Upper lobe of left lung (tissue), 6 donors: ENCODE results near the gene CETP. TPM values are rescaled to one million over a fixed set of nuclear protein-coding genes. Genes with fewer than 3 reads are reported as not detected.
A peak's percentile ranks its signal among the peaks of the same experiment; 100 is the strongest.

Experiments used
- ATAC-seq, 2 donors: fragments of 200-7000 bp; cut with Tn5 transposase; one replicate each; pipeline ENCODE4 v1.9.1; 2022; ENCODE audit warnings: mild to moderate bottlenecking in 2 of 2, moderate library complexity in 2 of 2; ENCODE audit not compliant: low FRiP score in 2 of 2
- DNase-seq, 2 donors: peaks; one replicate each; pipeline ENCODE4 v3.0.0-alpha.2; 2019 to 2020
- H3K27ac ChIP-seq, 4 donors: fragments of 200-600 bp; sonication (generic); one replicate each; pipeline ENCODE4 v1.5.1; 2016 to 2019
- H3K27me3 ChIP-seq, 4 donors: fragments of 200-600 bp; sonication (generic); one replicate each; pipeline ENCODE4 v1.5.1; 2017 to 2019
- H3K36me3 ChIP-seq, 4 donors: fragments of 200-600 bp; sonication (generic); one replicate each; pipeline ENCODE4 v1.5.1; 2016 to 2019
- H3K4me1 ChIP-seq, 4 donors: fragments of 200-600 bp; sonication (generic); one replicate each; pipeline ENCODE4 v1.5.1; 2018 to 2019
- H3K4me3 ChIP-seq, 4 donors: fragments of 200-600 bp; sonication (generic); one replicate each; pipeline ENCODE4 v1.5.1; 2017 to 2019; ENCODE audit warnings: mild to moderate bottlenecking in 2 of 4, moderate library complexity in 1 of 4
- H3K9me3 ChIP-seq, 4 donors: fragments of 200-600 bp; sonication (generic); one replicate each; pipeline ENCODE4 v1.5.1; 2018 to 2019
- EP300 ChIP-seq, 4 donors: sonication (generic); formaldehyde crosslinking; IDR thresholded peaks; one replicate each; pipeline ENCODE4 v1.5.1; 2017; ENCODE audit warnings: antibody characterized with exemption in 4 of 4, control low read depth in 2 of 4
- POLR2A ChIP-seq, 4 donors: fragments of 450-650 bp; IDR thresholded peaks; one replicate each; pipeline ENCODE4 v1.5.1; 2016 to 2017; ENCODE audit warnings: antibody characterized with exemption in 4 of 4, mild to moderate bottlenecking in 2 of 4
- POLR2AphosphoS5 ChIP-seq, 2 donors: sonication (generic); formaldehyde crosslinking; IDR thresholded peaks; one replicate each; pipeline ENCODE4 v1.5.1; 2017; ENCODE audit warnings: antibody characterized with exemption in 2 of 2
- WGBS, 2 donors: methylation state at CpG; one replicate each; pipeline ENCODE4 v1.1.5; 2017 to 2018; 5-methylcytosine and 5-hydroxymethylcytosine counted together
- total RNA-seq, 6 donors: library from RNA; depleted of rRNA in 4 of 6; stranded (reverse); fragments of >200 nt in 4 of 6; gene quantifications; one replicate each; pipeline versions ENCODE4 v1.1.0 to v1.2.1, GENCODE V29; 2016 to 2021
- TF ChIP-seq, protein P1 (sequence below), 6 experiments: fragments of 450-650 bp in 4 of 6; fragments of 200-600 bp in 2 of 6; sonication (generic) in 2 of 6; IDR thresholded peaks; one replicate each; pipeline ENCODE4 v1.5.1; 2016 to 2019; ENCODE audit warnings: antibody characterized with exemption in 6 of 6
- donor health status: DM: no; HTN: no; CAD: no; lungs with moderate emphysema.
- donor health status: DM: no; HTN: yes; CAD: no; lungs with severe emphysema.

The CETP gene
- total RNA-seq, 6 donors from 2014 or later, result 0.29 to 1.5 (median 0.91) TPM; not detected in 1

DNA sequence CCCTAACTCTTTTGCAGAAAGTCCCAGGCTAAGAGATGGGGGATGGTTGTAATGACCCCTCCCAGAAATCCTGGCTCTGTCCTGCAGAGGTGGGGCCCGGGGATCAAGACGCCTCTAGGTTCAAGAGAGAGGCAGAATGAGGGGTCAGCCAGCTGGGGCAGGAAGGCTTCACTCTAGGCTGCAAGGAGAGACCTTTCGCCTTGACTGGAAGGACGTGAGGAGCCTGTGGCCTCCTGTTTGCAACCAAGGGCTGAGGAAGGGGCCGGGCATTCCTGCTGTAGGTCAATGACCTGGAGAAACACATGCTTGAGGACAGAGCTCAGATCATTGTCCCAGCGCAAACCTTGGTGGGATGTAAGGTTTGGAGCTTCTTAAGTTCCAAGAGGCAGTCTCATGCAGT, 8.7 kb upstream of the CETP start:
- TF ChIP-seq, protein P1, sequence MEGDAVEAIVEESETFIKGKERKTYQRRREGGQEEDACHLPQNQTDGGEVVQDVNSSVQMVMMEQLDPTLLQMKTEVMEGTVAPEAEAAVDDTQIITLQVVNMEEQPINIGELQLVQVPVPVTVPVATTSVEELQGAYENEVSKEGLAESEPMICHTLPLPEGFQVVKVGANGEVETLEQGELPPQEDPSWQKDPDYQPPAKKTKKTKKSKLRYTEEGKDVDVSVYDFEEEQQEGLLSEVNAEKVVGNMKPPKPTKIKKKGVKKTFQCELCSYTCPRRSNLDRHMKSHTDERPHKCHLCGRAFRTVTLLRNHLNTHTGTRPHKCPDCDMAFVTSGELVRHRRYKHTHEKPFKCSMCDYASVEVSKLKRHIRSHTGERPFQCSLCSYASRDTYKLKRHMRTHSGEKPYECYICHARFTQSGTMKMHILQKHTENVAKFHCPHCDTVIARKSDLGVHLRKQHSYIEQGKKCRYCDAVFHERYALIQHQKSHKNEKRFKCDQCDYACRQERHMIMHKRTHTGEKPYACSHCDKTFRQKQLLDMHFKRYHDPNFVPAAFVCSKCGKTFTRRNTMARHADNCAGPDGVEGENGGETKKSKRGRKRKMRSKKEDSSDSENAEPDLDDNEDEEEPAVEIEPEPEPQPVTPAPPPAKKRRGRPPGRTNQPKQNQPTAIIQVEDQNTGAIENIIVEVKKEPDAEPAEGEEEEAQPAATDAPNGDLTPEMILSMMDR (IDR thresholded peaks at IDR 0.05), result no peak
- no peak for TF ChIP-seq POLR2A (IDR thresholded peaks at IDR 0.05)
- no peak for TF ChIP-seq EP300 (IDR thresholded peaks at IDR 0.05)
- no peak for TF ChIP-seq POLR2AphosphoS5 (IDR thresholded peaks at IDR 0.05)
- Histone ChIP-seq H3K9me3 (no peaks in the 10 kb centered on the region), H3K4me3 (no peak overlapping the region), H3K27ac (no peak overlapping the region), H3K4me1 (peaks cover 0 to 8% (median 0%) of the 10 kb centered on the region in 4 donors), H3K36me3 (peaks cover 0 to 6% (median 0%) of the 10 kb centered on the region in 4 donors), H3K27me3 (no peaks in the 10 kb centered on the region)
- ATAC-seq (no peak), DNase-seq (no peak)
- 70 to 92% methylated on average over 4 to 6 of the region's 6 CpGs for WGBS, 2 donors

DNA sequence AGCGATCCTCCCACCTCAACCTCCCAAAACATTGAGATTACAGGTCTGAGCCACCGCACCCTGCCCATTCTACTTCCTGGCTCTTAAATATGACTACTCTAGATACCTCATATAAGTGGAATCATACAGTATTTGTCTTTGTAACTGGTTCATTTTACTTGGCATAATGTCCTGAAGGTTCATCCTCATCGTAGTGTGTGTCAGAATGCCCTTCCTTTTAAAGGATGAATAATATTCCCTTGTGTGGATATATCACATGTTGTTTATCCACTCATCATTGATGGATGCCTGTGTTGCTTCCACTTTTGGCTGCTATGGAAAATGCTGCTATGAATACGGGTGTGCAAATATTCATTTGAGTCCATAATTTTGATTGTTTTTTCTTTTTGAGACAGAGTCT, 5.7 kb upstream of the CETP start:
- no peak overlapping the region for H3K27ac ChIP-seq
- TF ChIP-seq, protein P1 (IDR thresholded peaks at IDR 0.05), result no peak
- TF ChIP-seq POLR2AphosphoS5 (IDR thresholded peaks at IDR 0.05) (no peak), EP300 (IDR thresholded peaks at IDR 0.05) (no peak)
- ATAC-seq (no peak), DNase-seq (no peak)
- H3K4me3 ChIP-seq, result no peak overlapping the region
- no peaks in the 10 kb centered on the region for H3K9me3 ChIP-seq
- peaks cover 3 to 12% (median 7%) of the 10 kb centered on the region in 4 donors for H3K4me1 ChIP-seq
- 90 to 91% methylated on average over 4 of the region's 4 CpGs for WGBS, 2 donors
- no peaks in the 10 kb centered on the region for H3K27me3 ChIP-seq
- H3K36me3 ChIP-seq, result no peaks in the 10 kb centered on the region

DNA sequence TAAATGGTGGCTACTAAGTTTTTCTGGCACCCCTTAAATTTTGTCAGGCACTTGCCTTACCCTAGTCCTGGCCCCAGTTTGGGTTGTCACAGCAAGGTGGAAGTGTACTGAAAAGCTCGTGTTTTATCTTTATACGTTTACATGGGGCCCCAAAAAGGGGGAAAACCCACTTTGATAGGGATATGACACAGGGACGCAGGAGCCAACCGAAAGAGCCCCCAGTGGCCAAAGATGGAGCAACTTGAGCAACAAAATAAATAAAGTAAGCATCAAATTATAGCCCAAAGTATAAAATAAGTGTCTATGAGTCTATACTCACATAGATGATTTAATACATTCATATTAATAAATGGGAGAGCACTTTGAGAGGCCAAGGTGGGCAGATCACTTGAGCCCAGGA, 5.0 kb upstream of the CETP start:
- ATAC-seq (no peak), DNase-seq (no peak)
- no peak overlapping the region for H3K4me3 ChIP-seq
- WGBS, 2 donors, result 64 to 66% methylated on average over 4 of the region's 4 CpGs
- no peak overlapping the region for H3K27ac ChIP-seq
- H3K4me1 ChIP-seq, result peaks cover 8 to 15% (median 12%) of the 10 kb centered on the region in 4 donors
- TF ChIP-seq EP300 (IDR thresholded peaks at IDR 0.05) (no peak), POLR2AphosphoS5 (IDR thresholded peaks at IDR 0.05) (no peak), POLR2A (IDR thresholded peaks at IDR 0.05) (no peak)
- TF ChIP-seq, protein P1 (IDR thresholded peaks at IDR 0.05), result no peak
- no peaks in the 10 kb centered on the region for H3K36me3 ChIP-seq
- no peaks in the 10 kb centered on the region for H3K9me3 ChIP-seq
- no peaks in the 10 kb centered on the region for H3K27me3 ChIP-seq

DNA sequence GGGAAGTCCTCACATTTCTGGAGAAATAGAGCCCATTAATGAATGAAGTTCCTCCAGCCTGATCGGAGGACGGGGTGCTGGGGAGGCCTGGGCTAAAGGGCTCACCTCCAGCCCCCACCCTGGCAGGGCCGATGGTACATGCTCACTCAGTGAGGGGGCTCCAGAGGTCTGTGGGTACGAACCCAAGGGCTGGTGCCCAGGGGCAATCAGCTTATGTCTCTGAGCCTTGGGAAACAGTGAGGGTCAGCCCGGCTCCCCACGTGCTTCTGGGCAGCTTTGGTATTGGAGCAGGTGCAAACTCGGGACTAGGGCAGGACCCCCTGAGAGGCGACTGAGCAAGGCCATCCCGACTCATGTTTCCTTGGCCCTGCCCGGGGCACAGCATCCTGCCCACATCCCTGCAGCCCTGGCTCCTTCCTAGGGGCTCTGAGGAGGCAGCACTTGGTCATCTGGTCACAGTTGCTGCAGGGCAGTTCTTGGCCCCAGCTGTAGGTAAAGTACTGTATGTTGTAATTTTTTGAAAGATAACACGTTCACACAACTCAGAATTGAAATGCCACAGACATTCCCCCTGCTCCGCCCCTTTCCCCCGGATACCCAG, 969 bp upstream of the CETP start:
- TF ChIP-seq EP300 (IDR thresholded peaks at IDR 0.05), result no peak
- Histone ChIP-seq H3K9me3 (no peaks in the 10 kb centered on the region), H3K4me3 (no peak overlapping the region), H3K27me3 (no peaks in the 10 kb centered on the region), H3K27ac (peak overlapping the region in 1 of 4 donors; percentile 5), H3K36me3 (no peaks in the 10 kb centered on the region), H3K4me1 (peaks cover 27 to 40% (median 35%) of the 10 kb centered on the region in 4 donors)
- no peak for ATAC-seq
- WGBS, 2 donors, result 49 to 53% methylated on average over 7 to 9 of the region's 13 CpGs
- no peak for DNase-seq

DNA sequence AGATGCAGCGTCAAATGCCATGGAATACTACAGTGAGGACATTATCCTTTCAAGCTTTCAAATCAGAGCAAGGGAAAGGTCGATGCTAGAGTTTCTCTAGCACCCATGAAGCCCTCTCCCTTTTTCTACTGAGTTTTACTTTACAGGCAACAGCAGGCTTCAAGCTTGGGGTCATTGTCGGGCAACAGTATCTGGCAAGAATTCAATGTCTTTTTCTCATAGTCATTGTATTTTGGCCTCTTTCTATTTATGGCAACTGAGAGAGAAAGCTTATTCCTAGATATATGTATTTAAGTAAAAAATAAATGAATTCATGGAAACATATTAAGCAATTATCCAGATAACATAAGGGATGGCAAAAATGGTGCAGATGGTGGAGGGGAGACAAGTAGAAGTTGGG, 364 bp upstream of the CETP start:
- TF ChIP-seq POLR2AphosphoS5 (IDR thresholded peaks at IDR 0.05) (no peak), EP300 (IDR thresholded peaks at IDR 0.05) (no peak), POLR2A (IDR thresholded peaks at IDR 0.05) (no peak)
- TF ChIP-seq, protein P1 (IDR thresholded peaks at IDR 0.05), result no peak
- H3K27me3 ChIP-seq, result no peaks in the 10 kb centered on the region
- ATAC-seq (no peak), DNase-seq (no peak)
- peaks cover 33 to 45% (median 41%) of the 10 kb centered on the region in 4 donors for H3K4me1 ChIP-seq
- WGBS, 2 donors, result 50 to 55% methylated on average over 3 of the region's 3 CpGs
- no peaks in the 10 kb centered on the region for H3K9me3 ChIP-seq
- H3K4me3 ChIP-seq, result no peak overlapping the region
- H3K27ac ChIP-seq, result peak overlapping the region in 3 of 4 donors; percentile 5 to 63 (median 32)
- H3K36me3 ChIP-seq, result no peaks in the 10 kb centered on the region
